ENCODE measurements around the gene CUEDC2.

Gene CUEDC2

GRCh38 chr10:102394801-102395399 is 37.5 kb downstream of the CUEDC2 start (continued):
- TF ChIP-seq SCRT1 (tag by site-specific recombination; IDR thresholded peaks at IDR 0.05; ENCODE audit: borderline replicate concordance), result no peak; the same call in 1 of the 2 replicates
- TF ChIP-seq PRDM4 (tag by site-specific recombination; IDR thresholded peaks at IDR 0.05), result no peak
- TF ChIP-seq ZNF404 (tag by site-specific recombination; IDR thresholded peaks at IDR 0.05), result no peak
- TF ChIP-seq PATZ1 (tag by site-specific recombination; IDR thresholded peaks at IDR 0.05), result no peak
- no peak for TF ChIP-seq SP3 (tag by site-specific recombination; IDR thresholded peaks at IDR 0.05)
- TF ChIP-seq SCRT2 (tag by site-specific recombination; IDR thresholded peaks at IDR 0.05), result peak; percentile 94
- TF ChIP-seq ZNF830 (tag by site-specific recombination; IDR thresholded peaks at IDR 0.05; ENCODE audit: low read depth), result no peak
- no peak for TF ChIP-seq ZNF354C (tag by site-specific recombination; IDR thresholded peaks at IDR 0.05; ENCODE audit: borderline replicate concordance, low read depth)
- no peak for TF ChIP-seq ZNF24 (tag by site-specific recombination; IDR thresholded peaks at IDR 0.05)
- no peak for TF ChIP-seq ZNF571 (tag by site-specific recombination; IDR thresholded peaks at IDR 0.05)
- TF ChIP-seq ZNF530 (tag by site-specific recombination; IDR thresholded peaks at IDR 0.05; ENCODE audit: low read depth), result no peak
- TF ChIP-seq ZBTB8A (tag by site-specific recombination; IDR thresholded peaks at IDR 0.05), result no peak
- peak; percentile 99 for TF ChIP-seq ZNF341 (tag by site-specific recombination; IDR thresholded peaks at IDR 0.05; ENCODE audit: low read depth)
- TF ChIP-seq ZNF529 (tag by site-specific recombination; IDR thresholded peaks at IDR 0.05; ENCODE audit: insufficient replicate concordance), result no peak
- no peak for TF ChIP-seq ZNF677 (tag by site-specific recombination; IDR thresholded peaks at IDR 0.05)
- TF ChIP-seq BCL11A (tag by site-specific recombination; IDR thresholded peaks at IDR 0.05; ENCODE audit: low read depth), result no peak
- TF ChIP-seq HOXD13 (CRISPR knock-in tag; IDR thresholded peaks at IDR 0.05; ENCODE audit: borderline replicate concordance), result no peak
- no peak for TF ChIP-seq ZNF654 (tag by site-specific recombination; IDR thresholded peaks at IDR 0.05; ENCODE audit: low read depth)
- no peak for TF ChIP-seq ZNF266 (tag by site-specific recombination; IDR thresholded peaks at IDR 0.05; ENCODE audit: low read depth)
- peak; percentile 14; the same call in 1 of the 2 replicates for TF ChIP-seq HIC1 (tag by site-specific recombination; IDR thresholded peaks at IDR 0.05)
- TF ChIP-seq PRDM10 (tag by site-specific recombination; IDR thresholded peaks at IDR 0.05), result no peak
- TF ChIP-seq ZNF660 (tag by site-specific recombination; IDR thresholded peaks at IDR 0.05), result no peak
- TF ChIP-seq ZNF645 (tag by site-specific recombination; IDR thresholded peaks at IDR 0.05), result no peak
- TF ChIP-seq ZFHX2 (tag by site-specific recombination; conservative IDR thresholded peaks at IDR 0.05), result peak; percentile 35
- TF ChIP-seq ZNF324 (tag by site-specific recombination; IDR thresholded peaks at IDR 0.05), result no peak; the same call in 1 of the 2 replicates
- no peak for TF ChIP-seq PBX3 (CRISPR knock-in tag; IDR thresholded peaks at IDR 0.05)
